NCI-H2227 treated with DMSO at 0.1 percent for 48 hours (cell line): ENCODE results near the gene HADHB.
"Not testable (repeated sequence)": the region's sequence is repeated elsewhere in the genome, so short reads cannot be mapped to it uniquely, and the experiment has no call there.

ENCODE experiments used
- DNase-seq: peaks from one replicate; lab custom pipeline; 2025; lab: John Stamatoyannopoulos, UW

The HADHB gene

GRCh38 chr2:26245231-26245732 is 543 bp downstream of the HADHB start:
- DNase-seq = no peak

GRCh38 chr2:26245810-26246209 is 1.1 kb downstream of the HADHB start:
- DNase-seq = no peak

GRCh38 chr2:26246818-26247217 is 2.1 kb downstream of the HADHB start:
- no peak for DNase-seq

GRCh38 chr2:26249625-26250024 is 4.9 kb downstream of the HADHB start:
- DNase-seq = no peak

- DNase-seq = no peak
Observed at GRCh38 chr2:26251893-26252292, 7.2 kb downstream of the HADHB start.

GRCh38 chr2:26255759-26256384 is 11.1 kb downstream of the HADHB start:
- no peak for DNase-seq

- DNase-seq = not testable (repeated sequence)
Observed at GRCh38 chr2:26258836-26259235, 14.1 kb downstream of the HADHB start.

GRCh38 chr2:26268213-26268612 is 23.5 kb downstream of the HADHB start:
- DNase-seq = no peak

GRCh38 chr2:26268670-26269385 is 24.1 kb downstream of the HADHB start:
- DNase-seq = not testable (repeated sequence)

GRCh38 chr2:26269571-26270158 is 24.9 kb downstream of the HADHB start:
- no peak for DNase-seq

GRCh38 chr2:26270373-26270772 is 25.6 kb downstream of the HADHB start:
- DNase-seq = no peak

- no peak for DNase-seq
Observed at GRCh38 chr2:26273501-26273900, 28.8 kb downstream of the HADHB start.

GRCh38 chr2:26274058-26274613 is 29.4 kb downstream of the HADHB start:
- peak; percentile 42 for DNase-seq

GRCh38 chr2:26276484-26277227 is 31.9 kb downstream of the HADHB start:
- DNase-seq = no peak

- DNase-seq = no peak
Observed at GRCh38 chr2:26279886-26280285, 35.1 kb downstream of the HADHB start.

GRCh38 chr2:26281226-26281625 is 36.5 kb downstream of the HADHB start:
- no peak for DNase-seq

- no peak for DNase-seq
Observed at GRCh38 chr2:26283606-26284005, 38.9 kb downstream of the HADHB start.

GRCh38 chr2:26284132-26284531 is 39.4 kb downstream of the HADHB start:
- DNase-seq = no peak

- DNase-seq = no peak
Observed at GRCh38 chr2:26285931-26286330, 41.2 kb downstream of the HADHB start.

- DNase-seq = no peak
Observed at GRCh38 chr2:26290001-26290400, 45.3 kb downstream of the HADHB start.

GRCh38 chr2:26292646-26293045 is 47.9 kb downstream of the HADHB start:
- DNase-seq = no peak

- no peak for DNase-seq
Observed at GRCh38 chr2:26295511-26295910, 50.8 kb downstream of the HADHB start.
